ENCODE data around the gene CACNA1B.

GRCh38 chr9:137918331-137919094 lies 40.9 kb downstream of the CACNA1B start:
- TF ChIP-seq CTCF (conservative IDR thresholded peaks at IDR 0.05; ENCODE audit: low read depth, low read length) (no peak), MAZ (IDR thresholded peaks at IDR 0.05; ENCODE audit: borderline replicate concordance, low read depth, low read length) (no peak), POLR2A (IDR thresholded peaks at IDR 0.05; ENCODE audit: low read depth, low read length) (no peak), RCOR1 (IDR thresholded peaks at IDR 0.05; ENCODE audit: insufficient replicate concordance, low read length) (no peak), RAD21 (IDR thresholded peaks at IDR 0.05; ENCODE audit: low read length) (no peak), RFX5 (IDR thresholded peaks at IDR 0.05; ENCODE audit: low read depth, low read length) (no peak)

Data from IMR-90 (cell line).